Liver (tissue), 9 donors: ENCODE results near the gene RAB17. TPM values are rescaled to one million over a fixed set of nuclear protein-coding genes. Genes with fewer than 3 reads are reported as not detected.

ENCODE experiments used
- DNase-seq: peaks from one replicate; pipeline ENCODE4 v3.0.0-alpha.2; 2017; ENCODE audit warnings: low spot score
- H3K27ac ChIP-seq, 2 donors: one replicate each; pipeline ENCODE4 v1.7.0; 2013; ENCODE audit warnings: inconsistent platforms in 2 of 2, low read length in 2 of 2, control low read depth in 1 of 2, low read depth in 1 of 2, mild to moderate bottlenecking in 1 of 2
- H3K27me3 ChIP-seq, 4 donors: one replicate each; pipeline versions ENCODE4 v1.6.1 to v1.7.0; 2013; ENCODE audit warnings: low read length in 3 of 4, inconsistent platforms in 1 of 4, mild to moderate bottlenecking in 1 of 4, moderate library complexity in 1 of 4; ENCODE audit not compliant: control insufficient read depth in 4 of 4, insufficient read depth in 4 of 4
- H3K36me3 ChIP-seq, 4 donors: one replicate each; pipeline versions ENCODE4 v1.6.1 to v1.7.0; 2013; ENCODE audit warnings: low read length in 3 of 4, mild to moderate bottlenecking in 3 of 4, low read depth in 1 of 4, moderate library complexity in 1 of 4; ENCODE audit not compliant: control insufficient read depth in 4 of 4, insufficient read depth in 3 of 4
- H3K4me1 ChIP-seq, 4 donors: one replicate each; pipeline versions ENCODE4 v1.6.1 to v1.7.0; 2013; ENCODE audit warnings: low read length in 3 of 4, mild to moderate bottlenecking in 3 of 4, moderate library complexity in 1 of 4; ENCODE audit not compliant: control insufficient read depth in 4 of 4, insufficient read depth in 4 of 4
- H3K4me3 ChIP-seq, 3 donors: one replicate each; pipeline versions ENCODE4 v1.6.1 to v1.7.0; 2013; ENCODE audit warnings: low read length in 3 of 3, control low read depth in 1 of 3, low read depth in 1 of 3, mild to moderate bottlenecking in 1 of 3
- H3K9ac ChIP-seq, 2 donors: one replicate each; pipeline ENCODE4 v1.7.0; 2013; ENCODE audit warnings: low read length in 2 of 2, mild to moderate bottlenecking in 2 of 2, moderate library complexity in 2 of 2, control low read depth in 1 of 2, low read depth in 1 of 2
- H3K9me3 ChIP-seq, 4 donors: one replicate each; pipeline versions ENCODE4 v1.6.1 to v1.7.0; 2013; ENCODE audit warnings: low read length in 3 of 4; ENCODE audit not compliant: control insufficient read depth in 4 of 4
- FOXA2 ChIP-seq: IDR thresholded peaks from 2 replicates; pipeline ENCODE4 v1.6.1; 2016; ENCODE audit warnings: antibody characterized with exemption
- GABPA ChIP-seq, 2 donors: IDR thresholded peaks in 1 of 2; conservative IDR thresholded peaks in 1 of 2; 2 replicates each; pipeline ENCODE4 v1.6.1; 2016; ENCODE audit warnings: antibody characterized with exemption in 2 of 2, mild to moderate bottlenecking in 1 of 2, moderate library complexity in 1 of 2
- HNF4A ChIP-seq, 2 donors: conservative IDR thresholded peaks; 2 replicates each; pipeline ENCODE4 v1.6.1; 2016; ENCODE audit warnings: antibody characterized with exemption in 2 of 2, mild to moderate bottlenecking in 2 of 2
- HNF4G ChIP-seq: IDR thresholded peaks from 2 replicates; pipeline ENCODE4 v1.6.1; 2016; ENCODE audit warnings: antibody characterized with exemption
- NR2F2 ChIP-seq: IDR thresholded peaks from 2 replicates; pipeline ENCODE4 v1.6.1; 2016; ENCODE audit warnings: antibody characterized with exemption
- RAD21 ChIP-seq, 2 donors: IDR thresholded peaks; 2 replicates each; pipeline ENCODE4 v1.6.1; 2016; ENCODE audit warnings: antibody characterized with exemption in 2 of 2, mild to moderate bottlenecking in 2 of 2
- RXRA ChIP-seq, 2 donors: IDR thresholded peaks; 2 replicates each; pipeline ENCODE4 v1.6.1; 2017 to 2018; ENCODE audit warnings: antibody characterized with exemption in 2 of 2, mild to moderate bottlenecking in 1 of 2
- SP1 ChIP-seq: IDR thresholded peaks from 2 replicates; pipeline ENCODE4 v1.6.1; 2018; ENCODE audit warnings: antibody characterized with exemption, mild to moderate bottlenecking
- WGBS: extraction: QIAGEN DNeasy Blood & Tissue Kit; methylation state at CpG from one replicate; pipeline ENCODE4 v1.1.7; 2013; 5-methylcytosine and 5-hydroxymethylcytosine counted together
- polyA plus RNA-seq, 2 donors: library from polyadenylated mRNA; stranded (reverse) in 1 of 2; unstranded in 1 of 2; fragments of 200-250 nt in 1 of 2; fragments of >200 nt in 1 of 2; fragmentation: Nextera tagmentation in 1 of 2; extraction: Ambion mirVana in 1 of 2; gene quantifications; one replicate each; pipeline versions ENCODE4 v1.2.1 to v1.2.3, GENCODE V29; 2013 to 2015
- total RNA-seq, 2 donors: library from RNA; depleted of rRNA; stranded (reverse); fragments of >200 nt; gene quantifications; one replicate each; pipeline ENCODE4 v1.2.3, GENCODE V29; 2014
- TF ChIP-seq, protein P1 (sequence below): fragments of 150-350 bp; IDR thresholded peaks from 2 replicates; pipeline ENCODE4 v1.5.1; 2017; ENCODE audit warnings: improper control_type of control experiment, low read depth, low read length; ENCODE audit not compliant: missing input control
- TF ChIP-seq, protein P2 (sequence below): IDR thresholded peaks from 2 replicates; pipeline ENCODE4 v1.6.1; 2016; ENCODE audit warnings: antibody characterized with exemption
- TF ChIP-seq, protein P3 (sequence below): IDR thresholded peaks from 2 replicates; pipeline ENCODE4 v1.6.1; 2016; ENCODE audit warnings: antibody characterized with exemption, mild to moderate bottlenecking
- donor health status: healthy.
- donor health status: healthy.
- donor health status: healthy.
- donor health status: healthy.
- donor health status: healthy.

The RAB17 gene
- total and polyA plus RNA-seq, 4 donors = 17.8 to 96.5 (median 74.9) TPM

DNA sequence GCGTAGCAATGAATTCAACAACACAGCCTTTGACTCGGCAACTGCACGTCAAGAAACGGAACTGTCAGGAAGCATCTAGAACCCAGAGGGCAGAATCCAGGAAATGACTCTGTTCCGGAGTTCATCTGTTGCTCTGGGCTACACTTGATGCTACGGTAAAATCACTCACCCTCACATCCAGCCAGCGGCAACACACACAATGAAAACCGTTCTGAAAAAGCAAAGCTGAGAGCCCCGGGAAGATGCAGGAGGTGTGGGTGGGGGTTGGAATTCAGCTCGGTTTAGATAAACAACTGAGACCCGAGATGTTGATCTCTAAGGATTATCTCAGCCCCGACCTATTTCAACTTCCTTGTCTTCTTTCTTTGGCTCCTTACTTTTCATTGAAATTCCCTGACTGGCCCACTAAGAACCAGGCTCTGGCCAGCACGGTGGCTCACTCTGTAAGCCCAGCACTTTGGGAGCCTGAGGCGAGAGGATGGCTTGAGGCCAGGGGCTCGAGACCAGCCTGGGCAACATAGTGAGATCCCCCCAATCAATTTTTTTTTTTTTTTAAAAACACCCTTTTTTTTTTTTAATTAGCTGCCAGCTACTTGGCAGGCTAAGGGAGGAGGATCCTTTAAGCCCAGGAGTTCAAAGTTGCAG is 13.3 kb upstream of the RAB17 start:
- WGBS = 55% methylated on average over 15 of the region's 15 CpGs
- H3K4me3 ChIP-seq = no peak overlapping the region

DNA sequence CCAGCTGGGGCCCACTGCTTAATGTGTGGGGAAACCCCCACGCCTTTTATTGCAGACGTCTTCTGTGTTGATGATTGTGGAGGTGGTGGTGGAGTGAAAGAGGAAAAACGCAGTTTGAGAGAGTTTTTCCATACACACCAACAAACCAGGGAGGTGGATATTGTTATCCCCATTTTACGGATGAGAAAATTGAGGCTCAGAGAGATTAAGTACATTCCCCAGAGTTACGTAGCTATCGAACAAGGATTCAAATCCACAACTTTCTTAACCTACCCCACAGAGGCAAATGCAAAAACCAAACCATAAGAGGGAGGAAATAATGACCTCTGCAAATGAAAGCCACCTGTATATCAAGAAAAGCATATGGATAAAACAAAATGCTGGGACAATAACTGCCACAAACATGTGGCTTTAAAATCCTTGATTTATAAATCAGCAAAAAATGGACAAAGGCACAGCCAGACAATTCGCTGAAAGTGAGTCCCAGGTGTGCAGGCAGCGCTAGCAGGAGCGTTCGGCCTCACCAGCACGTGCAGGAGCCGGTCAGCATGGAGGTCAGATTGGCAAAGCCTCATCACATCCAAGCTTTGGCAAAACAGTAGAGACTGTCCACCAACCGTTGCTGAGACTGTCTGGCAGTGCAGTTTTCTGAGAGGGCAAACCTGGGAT is 12.6 kb upstream of the RAB17 start:
- no peak overlapping the region for H3K9ac ChIP-seq
- no peaks in the 10 kb centered on the region for H3K9me3 ChIP-seq
- H3K4me1 ChIP-seq = peaks cover 0 to 21% (median 4%) of the 10 kb centered on the region in 4 donors
- no peak overlapping the region for H3K27ac ChIP-seq
- WGBS = 85% methylated on average over 13 of the region's 13 CpGs
- H3K36me3 ChIP-seq = no peaks in the 10 kb centered on the region
- no peak overlapping the region for H3K4me3 ChIP-seq
- no peak for DNase-seq
- TF ChIP-seq, protein P1, sequence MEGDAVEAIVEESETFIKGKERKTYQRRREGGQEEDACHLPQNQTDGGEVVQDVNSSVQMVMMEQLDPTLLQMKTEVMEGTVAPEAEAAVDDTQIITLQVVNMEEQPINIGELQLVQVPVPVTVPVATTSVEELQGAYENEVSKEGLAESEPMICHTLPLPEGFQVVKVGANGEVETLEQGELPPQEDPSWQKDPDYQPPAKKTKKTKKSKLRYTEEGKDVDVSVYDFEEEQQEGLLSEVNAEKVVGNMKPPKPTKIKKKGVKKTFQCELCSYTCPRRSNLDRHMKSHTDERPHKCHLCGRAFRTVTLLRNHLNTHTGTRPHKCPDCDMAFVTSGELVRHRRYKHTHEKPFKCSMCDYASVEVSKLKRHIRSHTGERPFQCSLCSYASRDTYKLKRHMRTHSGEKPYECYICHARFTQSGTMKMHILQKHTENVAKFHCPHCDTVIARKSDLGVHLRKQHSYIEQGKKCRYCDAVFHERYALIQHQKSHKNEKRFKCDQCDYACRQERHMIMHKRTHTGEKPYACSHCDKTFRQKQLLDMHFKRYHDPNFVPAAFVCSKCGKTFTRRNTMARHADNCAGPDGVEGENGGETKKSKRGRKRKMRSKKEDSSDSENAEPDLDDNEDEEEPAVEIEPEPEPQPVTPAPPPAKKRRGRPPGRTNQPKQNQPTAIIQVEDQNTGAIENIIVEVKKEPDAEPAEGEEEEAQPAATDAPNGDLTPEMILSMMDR = no peak
- TF ChIP-seq FOXA2 (no peak), GABPA (IDR thresholded peaks at IDR 0.05 in 1 of 2, conservative IDR thresholded peaks at IDR 0.05 in 1 of 2) (peak in 1 of 2 donors; percentile 22)
- no peaks in the 10 kb centered on the region for H3K27me3 ChIP-seq

More for the DNA sequence above, 13.3 kb upstream of the RAB17 start:
- Histone ChIP-seq H3K27ac (no peak overlapping the region), H3K9me3 (no peaks in the 10 kb centered on the region), H3K27me3 (no peaks in the 10 kb centered on the region), H3K9ac (no peak overlapping the region), H3K36me3 (no peaks in the 10 kb centered on the region), H3K4me1 (peaks cover 0 to 21% (median 4%) of the 10 kb centered on the region in 4 donors)
- peak in 1 of 2 donors; percentile 74 for TF ChIP-seq RXRA (IDR thresholded peaks at IDR 0.05)
- TF ChIP-seq RAD21 (IDR thresholded peaks at IDR 0.05) = peak in 1 of 2 donors; percentile 51
- TF ChIP-seq, protein P2, sequence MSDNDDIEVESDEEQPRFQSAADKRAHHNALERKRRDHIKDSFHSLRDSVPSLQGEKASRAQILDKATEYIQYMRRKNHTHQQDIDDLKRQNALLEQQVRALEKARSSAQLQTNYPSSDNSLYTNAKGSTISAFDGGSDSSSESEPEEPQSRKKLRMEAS = no peak
- TF ChIP-seq HNF4A (conservative IDR thresholded peaks at IDR 0.05) = peak in 1 of 2 donors; percentile 88
- TF ChIP-seq HNF4G = peak; percentile 44
- TF ChIP-seq, protein P3, sequence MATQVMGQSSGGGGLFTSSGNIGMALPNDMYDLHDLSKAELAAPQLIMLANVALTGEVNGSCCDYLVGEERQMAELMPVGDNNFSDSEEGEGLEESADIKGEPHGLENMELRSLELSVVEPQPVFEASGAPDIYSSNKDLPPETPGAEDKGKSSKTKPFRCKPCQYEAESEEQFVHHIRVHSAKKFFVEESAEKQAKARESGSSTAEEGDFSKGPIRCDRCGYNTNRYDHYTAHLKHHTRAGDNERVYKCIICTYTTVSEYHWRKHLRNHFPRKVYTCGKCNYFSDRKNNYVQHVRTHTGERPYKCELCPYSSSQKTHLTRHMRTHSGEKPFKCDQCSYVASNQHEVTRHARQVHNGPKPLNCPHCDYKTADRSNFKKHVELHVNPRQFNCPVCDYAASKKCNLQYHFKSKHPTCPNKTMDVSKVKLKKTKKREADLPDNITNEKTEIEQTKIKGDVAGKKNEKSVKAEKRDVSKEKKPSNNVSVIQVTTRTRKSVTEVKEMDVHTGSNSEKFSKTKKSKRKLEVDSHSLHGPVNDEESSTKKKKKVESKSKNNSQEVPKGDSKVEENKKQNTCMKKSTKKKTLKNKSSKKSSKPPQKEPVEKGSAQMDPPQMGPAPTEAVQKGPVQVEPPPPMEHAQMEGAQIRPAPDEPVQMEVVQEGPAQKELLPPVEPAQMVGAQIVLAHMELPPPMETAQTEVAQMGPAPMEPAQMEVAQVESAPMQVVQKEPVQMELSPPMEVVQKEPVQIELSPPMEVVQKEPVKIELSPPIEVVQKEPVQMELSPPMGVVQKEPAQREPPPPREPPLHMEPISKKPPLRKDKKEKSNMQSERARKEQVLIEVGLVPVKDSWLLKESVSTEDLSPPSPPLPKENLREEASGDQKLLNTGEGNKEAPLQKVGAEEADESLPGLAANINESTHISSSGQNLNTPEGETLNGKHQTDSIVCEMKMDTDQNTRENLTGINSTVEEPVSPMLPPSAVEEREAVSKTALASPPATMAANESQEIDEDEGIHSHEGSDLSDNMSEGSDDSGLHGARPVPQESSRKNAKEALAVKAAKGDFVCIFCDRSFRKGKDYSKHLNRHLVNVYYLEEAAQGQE = no peak
- peak; percentile 89 for TF ChIP-seq SP1
- peak; percentile 91 for TF ChIP-seq NR2F2
- no peak for DNase-seq
